GM19193 (cell line): ENCODE results near the gene NPC2.

Experiments
- POLR2A ChIP-seq: IDR thresholded peaks from 4 replicates; pipeline ENCODE4 v1.6.1; 2011; ENCODE audit not compliant: insufficient read depth, insufficient read length; ENCODE audit errors: extremely low read depth

NPC2 gene

GRCh38 chr14:74474376-74474775 is 18.7 kb downstream of the NPC2 start:
- TF ChIP-seq POLR2A, result no peak

- TF ChIP-seq POLR2A, result no peak
Measured at GRCh38 chr14:74472601-74473000, 20.5 kb downstream of the NPC2 start.

GRCh38 chr14:74469548-74470518 is 23.3 kb downstream of the NPC2 start:
- no peak for TF ChIP-seq POLR2A

GRCh38 chr14:74468513-74468912 is 24.6 kb downstream of the NPC2 start:
- TF ChIP-seq POLR2A, result no peak

GRCh38 chr14:74465335-74465734 is 27.8 kb downstream of the NPC2 start:
- no peak for TF ChIP-seq POLR2A

GRCh38 chr14:74464785-74465184 is 28.3 kb downstream of the NPC2 start:
- TF ChIP-seq POLR2A, result no peak

GRCh38 chr14:74463697-74464096 is 29.4 kb downstream of the NPC2 start:
- no peak for TF ChIP-seq POLR2A

- TF ChIP-seq POLR2A, result no peak
Measured at GRCh38 chr14:74462993-74463392, 30.1 kb downstream of the NPC2 start.

GRCh38 chr14:74459976-74460375 is 33.1 kb downstream of the NPC2 start:
- TF ChIP-seq POLR2A, result no peak

GRCh38 chr14:74459289-74459946 is 33.7 kb downstream of the NPC2 start:
- no peak for TF ChIP-seq POLR2A

GRCh38 chr14:74457565-74457895 is 35.6 kb downstream of the NPC2 start:
- no peak for TF ChIP-seq POLR2A

GRCh38 chr14:74456684-74457564 is 36.2 kb downstream of the NPC2 start:
- no peak for TF ChIP-seq POLR2A

- no peak for TF ChIP-seq POLR2A
Measured at GRCh38 chr14:74444866-74445265, 48.2 kb downstream of the NPC2 start.

GRCh38 chr14:74442757-74443156 is 50.3 kb downstream of the NPC2 start:
- no peak for TF ChIP-seq POLR2A

GRCh38 chr14:74441113-74441512 is 52.0 kb downstream of the NPC2 start:
- no peak for TF ChIP-seq POLR2A
